ENCODE data around the gene CD276. TPM values are rescaled to one million over a fixed set of nuclear protein-coding genes. Genes with fewer than 3 reads are reported as not detected.
"Not testable (repeated sequence)": the region's sequence is repeated elsewhere in the genome, so short reads cannot be mapped to it uniquely, and the experiment has no call there.

CD276 gene
- total RNA-seq, 4 donors from 2014 or later = 64.2 to 100 (median 74.2) TPM

- Histone ChIP-seq H3K27me3 (no peaks in the 10 kb centered on the region), H3K9me3 (no peaks in the 10 kb centered on the region), H3K27ac (peak overlapping the region; percentile 48), H3K4me3 (no peak overlapping the region), H3K36me3 (peaks cover 3% of the 10 kb centered on the region), H3K4me1 (peaks cover 45% of the 10 kb centered on the region)
- TF ChIP-seq POLR2AphosphoS5 (IDR thresholded peaks at IDR 0.05) (peak in 1 of 3 donors; percentile 68), POLR2A (IDR thresholded peaks at IDR 0.05) (no peak)
- peak; percentile 88 for DNase-seq (ENCODE audit: low spot score in 2 of 2)
- WGBS = 6% methylated on average over 6 of the region's 9 CpGs
Observed at GRCh38 chr15:73697033-73697467, 12.9 kb downstream of the CD276 start.

GRCh38 chr15:73699249-73700040 lies 15.3 kb downstream of the CD276 start:
- Histone ChIP-seq H3K9me3 (no peaks in the 10 kb centered on the region), H3K36me3 (peaks cover 21% of the 10 kb centered on the region), H3K27ac (no peak overlapping the region), H3K4me1 (peaks cover 37% of the 10 kb centered on the region), H3K27me3 (no peaks in the 10 kb centered on the region), H3K4me3 (no peak overlapping the region)
- DNase-seq (ENCODE audit: low spot score in 2 of 2) = no peak
- TF ChIP-seq CTCF (IDR thresholded peaks at IDR 0.05) (no peak), POLR2AphosphoS5 (IDR thresholded peaks at IDR 0.05) (no peak), POLR2A (IDR thresholded peaks at IDR 0.05) (no peak), EP300 (IDR thresholded peaks at IDR 0.05) (no peak)
- WGBS = 71% methylated on average over 9 of the region's 14 CpGs

- Histone ChIP-seq H3K36me3 (peaks cover 26% of the 10 kb centered on the region), H3K27ac (no peak overlapping the region), H3K4me3 (no peak overlapping the region), H3K4me1 (peaks cover 29% of the 10 kb centered on the region), H3K9me3 (no peaks in the 10 kb centered on the region), H3K27me3 (no peaks in the 10 kb centered on the region)
- WGBS = 39% methylated on average over 13 of the region's 13 CpGs
- no peak for TF ChIP-seq POLR2A (IDR thresholded peaks at IDR 0.05)
- TF ChIP-seq EP300 (IDR thresholded peaks at IDR 0.05) = no peak
- TF ChIP-seq CTCF (IDR thresholded peaks at IDR 0.05) = peak; percentile 86 to 89
- DNase-seq (ENCODE audit: low spot score in 2 of 2) = peak; percentile 82 to 85
Observed at GRCh38 chr15:73700041-73700842, 16.1 kb downstream of the CD276 start.

GRCh38 chr15:73702311-73703239 lies 18.4 kb downstream of the CD276 start:
- DNase-seq (ENCODE audit: low spot score in 2 of 2); H3K9me3 ChIP-seq; H3K27me3 ChIP-seq; H3K4me1 ChIP-seq; H3K27ac ChIP-seq; H3K4me3 ChIP-seq: not testable (repeated sequence)
- peaks cover 41% of the 10 kb centered on the region for H3K36me3 ChIP-seq
- 83% methylated on average over 9 of the region's 33 CpGs for whole genome bisulfite sequencing

GRCh38 chr15:73703601-73704000 lies 19.4 kb downstream of the CD276 start:
- 76% methylated on average over 12 of the region's 23 CpGs for WGBS
- not testable (repeated sequence) for DNase-seq (ENCODE audit: low spot score in 2 of 2); H3K4me3 ChIP-seq; H3K4me1 ChIP-seq; H3K27ac ChIP-seq; H3K9me3 ChIP-seq; H3K27me3 ChIP-seq
- peaks cover 49% of the 10 kb centered on the region for H3K36me3 ChIP-seq

- not testable (repeated sequence) for H3K4me1 ChIP-seq; H3K27ac ChIP-seq; DNase-seq (ENCODE audit: low spot score in 2 of 2); H3K27me3 ChIP-seq; H3K9me3 ChIP-seq; H3K4me3 ChIP-seq
- 69% methylated on average over 7 of the region's 23 CpGs for WGBS
- H3K36me3 ChIP-seq = peaks cover 55% of the 10 kb centered on the region
Observed at GRCh38 chr15:73704142-73704868, 20.1 kb downstream of the CD276 start.

All from suprapubic skin (tissue), 4 donors.